HEK293T (cell line): ENCODE data around the gene C2orf78.

Experiments used
- ARNT ChIP-seq: fragments of 450-650 bp; IDR thresholded peaks from 2 replicates; pipeline ENCODE4 v1.6.1; 2017; ENCODE audit warnings: mild to moderate bottlenecking
- BHLHE40 ChIP-seq: fragments of 450-650 bp; IDR thresholded peaks from 2 replicates; pipeline ENCODE4 v1.6.1; 2016; ENCODE audit warnings: mild to moderate bottlenecking, moderate library complexity, borderline replicate concordance
- CTBP1 ChIP-seq: fragments of 450-650 bp; IDR thresholded peaks from 2 replicates; pipeline ENCODE4 v1.6.1; 2016; ENCODE audit warnings: borderline replicate concordance
- ELF4 ChIP-seq: fragments of 450-650 bp; IDR thresholded peaks from 2 replicates; pipeline ENCODE4 v1.6.1; 2017; ENCODE audit warnings: antibody characterized with exemption
- FOXA1 ChIP-seq: fragments of 450-650 bp; IDR thresholded peaks from 2 replicates; pipeline ENCODE4 v1.6.1; 2016; ENCODE audit warnings: mild to moderate bottlenecking
- FOXK2 ChIP-seq: fragments of 450-650 bp; IDR thresholded peaks from 2 replicates; pipeline ENCODE4 v1.6.1; 2016; ENCODE audit warnings: mild to moderate bottlenecking
- FOXM1 ChIP-seq: fragments of 450-650 bp; IDR thresholded peaks from 2 replicates; pipeline ENCODE4 v1.6.1; 2017; ENCODE audit warnings: mild to moderate bottlenecking, borderline replicate concordance
- HDGF ChIP-seq: fragments of 450-650 bp; IDR thresholded peaks from 2 replicates; pipeline ENCODE4 v1.6.1; 2017; ENCODE audit warnings: antibody characterized with exemption, borderline replicate concordance
- L3MBTL2 ChIP-seq: fragments of 450-650 bp; conservative IDR thresholded peaks from 2 replicates; pipeline ENCODE4 v1.6.1; 2016; ENCODE audit warnings: mild to moderate bottlenecking
- NFRKB ChIP-seq: fragments of 450-650 bp; IDR thresholded peaks from 2 replicates; pipeline ENCODE4 v1.6.1; 2016; ENCODE audit warnings: mild to moderate bottlenecking, moderate library complexity
- PKNOX1 ChIP-seq: fragments of 450-650 bp; IDR thresholded peaks from 2 replicates; pipeline ENCODE4 v1.6.1; 2016
- SP1 ChIP-seq: fragments of 450-650 bp; IDR thresholded peaks from 2 replicates; pipeline ENCODE4 v1.6.1; 2017
- SUZ12 ChIP-seq: fragments of 450-650 bp; IDR thresholded peaks from 2 replicates; pipeline ENCODE4 v1.6.1; 2016; ENCODE audit warnings: mild to moderate bottlenecking
- ZNF384 ChIP-seq: fragments of 450-650 bp; IDR thresholded peaks from 2 replicates; pipeline ENCODE4 v1.6.1; 2016

GRCh38 chr2:73841912-73842738, 58.1 kb downstream of the C2orf78 start:
- TF ChIP-seq SUZ12: no peak
- no peak for TF ChIP-seq FOXM1
- no peak for TF ChIP-seq SP1
- no peak for TF ChIP-seq NFRKB
- no peak for TF ChIP-seq PKNOX1
- no peak for TF ChIP-seq FOXK2
- no peak for TF ChIP-seq ARNT
- no peak for TF ChIP-seq CTBP1
- no peak for TF ChIP-seq L3MBTL2
- TF ChIP-seq ELF4: no peak
- no peak for TF ChIP-seq HDGF
- TF ChIP-seq ZNF384: no peak
- no peak for TF ChIP-seq BHLHE40
- no peak for TF ChIP-seq FOXA1
